ENCODE data around the gene IDI2. TPM values are rescaled to one million over a fixed set of nuclear protein-coding genes. Genes with fewer than 3 reads are reported as not detected.
A peak's percentile ranks its signal among the peaks of the same experiment; 100 is the strongest.

Gene IDI2
- total and polyA plus RNA-seq, 2 of the 13 experiments (the other 11 are each of a cell fraction or from before 2014, with no cell fraction given) = not detected

DNA sequence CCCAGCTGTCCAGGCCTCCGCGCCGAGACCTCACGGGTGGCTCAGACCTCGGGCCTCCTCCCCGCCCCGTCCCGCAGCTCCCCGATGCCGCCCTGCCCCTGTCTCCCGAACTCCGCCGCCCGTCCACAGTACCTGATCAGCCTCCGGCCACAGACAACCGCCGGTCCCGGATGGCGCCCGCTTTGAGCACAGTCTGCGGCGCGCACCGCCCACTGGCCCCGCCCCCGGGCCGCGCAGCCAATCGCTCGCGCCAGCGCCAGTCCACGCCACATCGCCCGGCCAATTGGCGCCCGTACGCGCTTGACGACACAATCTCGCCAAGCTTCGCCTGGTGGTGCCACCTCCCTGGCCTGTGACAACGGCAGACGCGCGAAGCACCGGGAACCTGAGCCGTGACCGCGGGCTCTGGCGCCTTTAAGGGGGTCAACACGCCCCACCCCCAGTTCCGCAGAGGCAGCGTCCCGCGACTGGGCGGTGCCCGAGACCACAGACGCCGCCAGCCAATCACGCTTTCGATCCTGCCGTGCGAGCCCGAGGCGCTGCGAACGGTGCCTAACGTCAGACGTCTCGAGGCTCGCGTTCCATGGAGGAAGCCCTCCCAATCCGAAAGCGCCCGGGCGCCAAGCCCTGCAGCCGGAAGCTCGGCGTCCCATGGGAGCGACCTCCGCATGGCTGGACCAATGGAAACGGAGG, 23.2 kb upstream of the IDI2 start, which contains the start of gene IDI1 (continued):
- TF ChIP-seq PITX1 (CRISPR knock-in tag; IDR thresholded peaks at IDR 0.05) = no peak
- TF ChIP-seq ZNF260 (CRISPR knock-in tag; IDR thresholded peaks at IDR 0.05; ENCODE audit: borderline replicate concordance, low read depth) = 0 out of 2 replicates have a peak, but pooled peaks have one; percentile 62
- TF ChIP-seq, protein P1, sequence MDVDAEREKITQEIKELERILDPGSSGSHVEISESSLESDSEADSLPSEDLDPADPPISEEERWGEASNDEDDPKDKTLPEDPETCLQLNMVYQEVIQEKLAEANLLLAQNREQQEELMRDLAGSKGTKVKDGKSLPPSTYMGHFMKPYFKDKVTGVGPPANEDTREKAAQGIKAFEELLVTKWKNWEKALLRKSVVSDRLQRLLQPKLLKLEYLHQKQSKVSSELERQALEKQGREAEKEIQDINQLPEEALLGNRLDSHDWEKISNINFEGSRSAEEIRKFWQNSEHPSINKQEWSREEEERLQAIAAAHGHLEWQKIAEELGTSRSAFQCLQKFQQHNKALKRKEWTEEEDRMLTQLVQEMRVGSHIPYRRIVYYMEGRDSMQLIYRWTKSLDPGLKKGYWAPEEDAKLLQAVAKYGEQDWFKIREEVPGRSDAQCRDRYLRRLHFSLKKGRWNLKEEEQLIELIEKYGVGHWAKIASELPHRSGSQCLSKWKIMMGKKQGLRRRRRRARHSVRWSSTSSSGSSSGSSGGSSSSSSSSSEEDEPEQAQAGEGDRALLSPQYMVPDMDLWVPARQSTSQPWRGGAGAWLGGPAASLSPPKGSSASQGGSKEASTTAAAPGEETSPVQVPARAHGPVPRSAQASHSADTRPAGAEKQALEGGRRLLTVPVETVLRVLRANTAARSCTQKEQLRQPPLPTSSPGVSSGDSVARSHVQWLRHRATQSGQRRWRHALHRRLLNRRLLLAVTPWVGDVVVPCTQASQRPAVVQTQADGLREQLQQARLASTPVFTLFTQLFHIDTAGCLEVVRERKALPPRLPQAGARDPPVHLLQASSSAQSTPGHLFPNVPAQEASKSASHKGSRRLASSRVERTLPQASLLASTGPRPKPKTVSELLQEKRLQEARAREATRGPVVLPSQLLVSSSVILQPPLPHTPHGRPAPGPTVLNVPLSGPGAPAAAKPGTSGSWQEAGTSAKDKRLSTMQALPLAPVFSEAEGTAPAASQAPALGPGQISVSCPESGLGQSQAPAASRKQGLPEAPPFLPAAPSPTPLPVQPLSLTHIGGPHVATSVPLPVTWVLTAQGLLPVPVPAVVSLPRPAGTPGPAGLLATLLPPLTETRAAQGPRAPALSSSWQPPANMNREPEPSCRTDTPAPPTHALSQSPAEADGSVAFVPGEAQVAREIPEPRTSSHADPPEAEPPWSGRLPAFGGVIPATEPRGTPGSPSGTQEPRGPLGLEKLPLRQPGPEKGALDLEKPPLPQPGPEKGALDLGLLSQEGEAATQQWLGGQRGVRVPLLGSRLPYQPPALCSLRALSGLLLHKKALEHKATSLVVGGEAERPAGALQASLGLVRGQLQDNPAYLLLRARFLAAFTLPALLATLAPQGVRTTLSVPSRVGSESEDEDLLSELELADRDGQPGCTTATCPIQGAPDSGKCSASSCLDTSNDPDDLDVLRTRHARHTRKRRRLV (CRISPR knock-in tag; IDR thresholded peaks at IDR 0.05) = peak; percentile 90
- TF ChIP-seq PREB (CRISPR knock-in tag; IDR thresholded peaks at IDR 0.05) = no peak
- 0 out of 2 replicates have a peak, but pooled peaks have one; percentile 24 for TF ChIP-seq ZNF850 (CRISPR knock-in tag; conservative IDR thresholded peaks at IDR 0.05)
- 0 out of 2 replicates have a peak, but pooled peaks have one; percentile 7 for TF ChIP-seq ZNF792 (CRISPR knock-in tag; IDR thresholded peaks at IDR 0.05)
- TF ChIP-seq TAF1 (CRISPR knock-in tag; IDR thresholded peaks at IDR 0.05) = peak; percentile 94
- TF ChIP-seq ZNF451 (CRISPR knock-in tag; IDR thresholded peaks at IDR 0.05) = peak; percentile 25; the same call in 1 of the 2 replicates
- TF ChIP-seq, protein P2, sequence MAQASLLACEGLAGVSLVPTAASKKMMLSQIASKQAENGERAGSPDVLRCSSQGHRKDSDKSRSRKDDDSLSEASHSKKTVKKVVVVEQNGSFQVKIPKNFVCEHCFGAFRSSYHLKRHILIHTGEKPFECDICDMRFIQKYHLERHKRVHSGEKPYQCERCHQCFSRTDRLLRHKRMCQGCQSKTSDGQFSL (CRISPR knock-in tag; IDR thresholded peaks at IDR 0.05) = peak; percentile 94
- TF ChIP-seq, protein P3, sequence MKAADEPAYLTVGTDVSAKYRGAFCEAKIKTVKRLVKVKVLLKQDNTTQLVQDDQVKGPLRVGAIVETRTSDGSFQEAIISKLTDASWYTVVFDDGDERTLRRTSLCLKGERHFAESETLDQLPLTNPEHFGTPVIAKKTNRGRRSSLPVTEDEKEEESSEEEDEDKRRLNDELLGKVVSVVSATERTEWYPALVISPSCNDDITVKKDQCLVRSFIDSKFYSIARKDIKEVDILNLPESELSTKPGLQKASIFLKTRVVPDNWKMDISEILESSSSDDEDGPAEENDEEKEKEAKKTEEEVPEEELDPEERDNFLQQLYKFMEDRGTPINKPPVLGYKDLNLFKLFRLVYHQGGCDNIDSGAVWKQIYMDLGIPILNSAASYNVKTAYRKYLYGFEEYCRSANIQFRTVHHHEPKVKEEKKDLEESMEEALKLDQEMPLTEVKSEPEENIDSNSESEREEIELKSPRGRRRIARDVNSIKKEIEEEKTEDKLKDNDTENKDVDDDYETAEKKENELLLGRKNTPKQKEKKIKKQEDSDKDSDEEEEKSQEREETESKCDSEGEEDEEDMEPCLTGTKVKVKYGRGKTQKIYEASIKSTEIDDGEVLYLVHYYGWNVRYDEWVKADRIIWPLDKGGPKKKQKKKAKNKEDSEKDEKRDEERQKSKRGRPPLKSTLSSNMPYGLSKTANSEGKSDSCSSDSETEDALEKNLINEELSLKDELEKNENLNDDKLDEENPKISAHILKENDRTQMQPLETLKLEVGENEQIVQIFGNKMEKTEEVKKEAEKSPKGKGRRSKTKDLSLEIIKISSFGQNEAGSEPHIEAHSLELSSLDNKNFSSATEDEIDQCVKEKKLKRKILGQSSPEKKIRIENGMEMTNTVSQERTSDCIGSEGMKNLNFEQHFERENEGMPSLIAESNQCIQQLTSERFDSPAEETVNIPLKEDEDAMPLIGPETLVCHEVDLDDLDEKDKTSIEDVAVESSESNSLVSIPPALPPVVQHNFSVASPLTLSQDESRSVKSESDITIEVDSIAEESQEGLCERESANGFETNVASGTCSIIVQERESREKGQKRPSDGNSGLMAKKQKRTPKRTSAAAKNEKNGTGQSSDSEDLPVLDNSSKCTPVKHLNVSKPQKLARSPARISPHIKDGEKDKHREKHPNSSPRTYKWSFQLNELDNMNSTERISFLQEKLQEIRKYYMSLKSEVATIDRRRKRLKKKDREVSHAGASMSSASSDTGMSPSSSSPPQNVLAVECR (CRISPR knock-in tag; IDR thresholded peaks at IDR 0.05; ENCODE audit: borderline replicate concordance) = peak; percentile 92
- TF ChIP-seq, protein P4, sequence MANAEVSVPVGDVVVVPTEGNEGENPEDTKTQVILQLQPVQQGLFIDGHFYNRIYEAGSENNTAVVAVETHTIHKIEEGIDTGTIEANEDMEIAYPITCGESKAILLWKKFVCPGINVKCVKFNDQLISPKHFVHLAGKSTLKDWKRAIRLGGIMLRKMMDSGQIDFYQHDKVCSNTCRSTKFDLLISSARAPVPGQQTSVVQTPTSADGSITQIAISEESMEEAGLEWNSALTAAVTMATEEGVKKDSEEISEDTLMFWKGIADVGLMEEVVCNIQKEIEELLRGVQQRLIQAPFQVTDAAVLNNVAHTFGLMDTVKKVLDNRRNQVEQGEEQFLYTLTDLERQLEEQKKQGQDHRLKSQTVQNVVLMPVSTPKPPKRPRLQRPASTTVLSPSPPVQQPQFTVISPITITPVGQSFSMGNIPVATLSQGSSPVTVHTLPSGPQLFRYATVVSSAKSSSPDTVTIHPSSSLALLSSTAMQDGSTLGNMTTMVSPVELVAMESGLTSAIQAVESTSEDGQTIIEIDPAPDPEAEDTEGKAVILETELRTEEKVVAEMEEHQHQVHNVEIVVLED (CRISPR knock-in tag; IDR thresholded peaks at IDR 0.05; ENCODE audit: borderline replicate concordance) = peak; percentile 96
- TF ChIP-seq ZNF678 (CRISPR knock-in tag; IDR thresholded peaks at IDR 0.05) = peak; percentile 92
- TF ChIP-seq NFIB (CRISPR knock-in tag; IDR thresholded peaks at IDR 0.05; ENCODE audit: borderline replicate concordance) = no peak
- TF ChIP-seq CBX1 (IDR thresholded peaks at IDR 0.05; ENCODE audit: low read depth) = no peak
- TF ChIP-seq CBFB (CRISPR knock-in tag; IDR thresholded peaks at IDR 0.05) = peak; percentile 89
- TF ChIP-seq ZNF160 (CRISPR knock-in tag; IDR thresholded peaks at IDR 0.05) = peak; percentile 52; the same call in 1 of the 2 replicates
- peak; percentile 90; the same call in 1 of the 2 replicates for TF ChIP-seq TSC22D2 (CRISPR knock-in tag; IDR thresholded peaks at IDR 0.05; ENCODE audit: borderline replicate concordance)
